B cell (primary cell): ENCODE results near the gene GALR2. TPM values are rescaled to one million over a fixed set of nuclear protein-coding genes. Genes with fewer than 3 reads are reported as not detected.

Experiments
- ATAC-seq: fragments of 200-7000 bp; cut with Tn5 transposase; one replicate; pipeline ENCODE4 v1.10.0; 2021; ENCODE audit warnings: low read depth, mild to moderate bottlenecking, moderate number of reproducible peaks, moderate library complexity
- CTCF ChIA-PET: fragments of 350-600 bp; sonication (Branson Sonifier 250); formaldehyde crosslinking; loops from one replicate; lab custom pipeline; 2021; ENCODE audit warnings: antibody characterized with exemption, inconsistent platforms; lab: Charles Lee
- POLR2A ChIA-PET: fragments of 350-600 bp; sonication (Branson Sonifier 250); formaldehyde crosslinking; loops from one replicate; lab custom pipeline; 2021; ENCODE audit warnings: antibody characterized with exemption; lab: Charles Lee
- DNase-seq: peaks from one replicate; pipeline ENCODE4 v3.0.0; 2013
- H2AFZ ChIP-seq: 2 replicates; pipeline ENCODE4 v1.6.1; 2012; ENCODE audit warnings: mild to moderate bottlenecking, low read depth, low read length; ENCODE audit not compliant: insufficient read depth, poor library complexity, severe bottlenecking
- H3K27ac ChIP-seq, 2 donors: 1 replicate in 1 of 2; 2 replicates in 1 of 2; pipeline ENCODE4 v1.5.1; 2012 to 2013; ENCODE audit warnings: low read length in 2 of 2, mild to moderate bottlenecking in 2 of 2, moderate library complexity in 1 of 2
- H3K27me3 ChIP-seq, 4 experiments: fragments of 200-600 bp in 1 of 4; sonication (generic) in 1 of 4; replicated peaks in 1 of 4; 1 replicate in 2 of 4; 2 replicates in 2 of 4; pipeline versions ENCODE4 v1.6.1 to v1.7.0; 2013 to 2016; ENCODE audit warnings: low read length in 3 of 4, mild to moderate bottlenecking in 2 of 4, mixed read lengths in 1 of 4, moderate library complexity in 1 of 4; ENCODE audit not compliant: insufficient read depth in 4 of 4, control insufficient read depth in 3 of 4; ENCODE audit errors: control extremely low read depth in 1 of 4
- H3K36me3 ChIP-seq, 2 experiments: replicated peaks in 1 of 2; 1 replicate in 1 of 2; 2 replicates in 1 of 2; pipeline versions ENCODE4 v1.6.1 to v1.7.1; 2013; ENCODE audit warnings: low read length in 1 of 2; ENCODE audit not compliant: insufficient read depth in 2 of 2, control insufficient read depth in 1 of 2; ENCODE audit errors: control extremely low read depth in 1 of 2, extremely low read depth in 1 of 2
- H3K4me1 ChIP-seq, 2 donors: fragments of 200-600 bp in 1 of 2; sonication (generic) in 1 of 2; 1 replicate in 1 of 2; 2 replicates in 1 of 2; pipeline versions ENCODE4 v1.5.1 to v1.6.1; 2013 to 2017; ENCODE audit warnings: low read length in 2 of 2; ENCODE audit not compliant: control insufficient read depth in 2 of 2, insufficient read depth in 2 of 2
- H3K4me2 ChIP-seq: replicated peaks from 2 replicates; pipeline ENCODE3; 2012; ENCODE audit warnings: mild to moderate bottlenecking, low read depth, low read length; ENCODE audit not compliant: poor library complexity, severe bottlenecking
- H3K4me3 ChIP-seq, 5 experiments: fragments of 200-600 bp in 1 of 5; sonication (generic) in 1 of 5; 1 replicate in 3 of 5; 2 replicates in 2 of 5; pipeline versions ENCODE4 v1.5.1 to v1.7.0; 2011 to 2016; ENCODE audit warnings: low read length in 4 of 5, mild to moderate bottlenecking in 4 of 5, low read depth in 2 of 5, control low read depth in 1 of 5, moderate library complexity in 1 of 5; ENCODE audit not compliant: insufficient read depth in 1 of 5; ENCODE audit errors: control extremely low read depth in 1 of 5, extremely low read depth in 1 of 5
- H3K79me2 ChIP-seq: fragments of 200-600 bp; sonication (generic); one replicate; pipeline ENCODE4 v1.6.0; 2016; ENCODE audit warnings: low read length; ENCODE audit not compliant: control insufficient read depth, insufficient read depth
- H3K9ac ChIP-seq: fragments of 200-600 bp; sonication (generic); 2 replicates; pipeline ENCODE4 v1.6.1; 2017; ENCODE audit warnings: mild to moderate bottlenecking, low read length, moderate library complexity
- H3K9me3 ChIP-seq, 3 donors: one replicate each; pipeline versions ENCODE4 v1.6.1 to v1.7.1; 2013; ENCODE audit warnings: low read length in 2 of 3; ENCODE audit not compliant: control insufficient read depth in 2 of 3, insufficient read depth in 1 of 3; ENCODE audit errors: control extremely low read depth in 1 of 3
- H4K20me1 ChIP-seq: 2 replicates; pipeline ENCODE4 v1.6.0; 2012; ENCODE audit warnings: mild to moderate bottlenecking, low read length; ENCODE audit not compliant: insufficient read depth, control insufficient read depth, poor library complexity, severe bottlenecking
- H3K27ac Mint-ChIP-seq: one replicate; pipeline ENCODE4 v1.8.0; 2021; ENCODE audit warnings: mixed read lengths
- H3K27me3 Mint-ChIP-seq: one replicate; pipeline ENCODE4 v1.8.0; 2021; ENCODE audit warnings: mixed read lengths
- H3K4me1 Mint-ChIP-seq: one replicate; pipeline ENCODE4 v1.8.0; 2021; ENCODE audit warnings: mixed read lengths
- H3K4me3 Mint-ChIP-seq: one replicate; pipeline ENCODE4 v1.8.0; 2021; ENCODE audit warnings: mixed read lengths
- H3K9me3 Mint-ChIP-seq: one replicate; pipeline ENCODE4 v1.8.0; 2022; ENCODE audit warnings: mixed read lengths; ENCODE audit not compliant: insufficient read depth
- CTCF ChIP-seq: fragments of 200-600 bp; IDR thresholded peaks from one replicate; pipeline ENCODE4 v1.8.0; 2022; ENCODE audit warnings: antibody characterized with exemption, mild to moderate bottlenecking
- EZH2 ChIP-seq: IDR thresholded peaks from 2 replicates; pipeline ENCODE4 v1.6.1; 2012; ENCODE audit warnings: borderline replicate concordance, low read depth, mild to moderate bottlenecking, moderate library complexity, low read length; ENCODE audit not compliant: insufficient read depth, poor library complexity, severe bottlenecking
- WGBS: methylation state at CpG from one replicate; pipeline ENCODE4 v1.1.5; 2013; ENCODE audit warnings: missing lambda C conversion rate; ENCODE audit not compliant: insufficient coverage; 5-methylcytosine and 5-hydroxymethylcytosine counted together
- intact Hi-C: fragments of 100-400 bp; cut with micrococcal nuclease; formaldehyde crosslinking; loops from one replicate; pipeline ENCODE4 v1.10.0; 2022
- polyA plus RNA-seq: library from polyadenylated mRNA; depleted of rRNA; stranded (reverse); fragments of >200 nt; gene quantifications from 2 replicates; pipeline ENCODE4 v1.2.3, GENCODE V29; 2012
- total RNA-seq, 2 donors: library from RNA; stranded (reverse); fragments of 120-200 nt in 1 of 2; gene quantifications; 1 replicate in 1 of 2; 2 replicates in 1 of 2; pipeline versions ENCODE4 v1.2.3 to v1.2.4, GENCODE V29; 2013 to 2022

The GALR2 gene
- total and polyA plus RNA-seq, 2 donors (not counting 1 experiment from before 2014, with no cell fraction given): 0.42 to 1.2 TPM

- DNase-seq: peak; percentile 43
- no peak overlapping the region for H3K9ac ChIP-seq
- Mint-ChIP-seq H3K27me3 (peaks cover 23% of the 10 kb centered on the region), H3K4me1 (peaks cover 36% of the 10 kb centered on the region), H3K9me3 (no peaks in the 10 kb centered on the region), H3K27ac (no peak overlapping the region), H3K4me3 (no peak overlapping the region)
- no peak overlapping the region for H2AFZ ChIP-seq
- peak overlapping the region; percentile 7 for H3K4me2 ChIP-seq
- peaks cover 40% of the 10 kb centered on the region in 2 donors for H3K4me1 ChIP-seq
- TF ChIP-seq EZH2 (no peak), CTCF (peak; percentile 12)
- H3K4me3 ChIP-seq: no peak overlapping the region
- peak; percentile 13 for ATAC-seq
- no peak overlapping the region for H3K27ac ChIP-seq
- no peaks in the 10 kb centered on the region for H3K79me2 ChIP-seq
- CTCF ChIA-PET: interaction anchor here (1.9 kb wide), 1 partner anchor 23 kb away, joined by 6 read pairs; the partner anchor contains the start of gene EXOC7
- POLR2A ChIA-PET: interaction anchor here (0.6 kb wide), 1 partner anchor 88 kb away, joined by 5 read pairs; no protein-coding TSS in a partner anchor
- intact Hi-C loops: no loop called here
- peaks cover 0 to 17% (median 0%) of the 10 kb centered on the region in 3 donors for H3K9me3 ChIP-seq
- 20% methylated on average over 14 of the region's 23 CpGs for WGBS
- peaks cover 0 to 22% of the 10 kb centered on the region in 2 experiments for H3K36me3 ChIP-seq
- no peaks in the 10 kb centered on the region for H4K20me1 ChIP-seq
- peaks cover 0 to 46% (median 38%) of the 10 kb centered on the region in 4 experiments for H3K27me3 ChIP-seq
These were observed 5.6 kb downstream of the GALR2 start for GRCh38 chr17:76079956-76080767.
